CD4-positive, alpha-beta T cell treated with Interleukin-17A for 1 hour (primary cell): ENCODE results near the gene RNF151.
"Not testable (repeated sequence)": the region's sequence is repeated elsewhere in the genome, so short reads cannot be mapped to it uniquely, and the experiment has no call there.

ENCODE experiments used
- DNase-seq: peaks from one replicate; pipeline ENCODE4 v3.0.0-alpha.2; 2020

RNF151 gene

DNA sequence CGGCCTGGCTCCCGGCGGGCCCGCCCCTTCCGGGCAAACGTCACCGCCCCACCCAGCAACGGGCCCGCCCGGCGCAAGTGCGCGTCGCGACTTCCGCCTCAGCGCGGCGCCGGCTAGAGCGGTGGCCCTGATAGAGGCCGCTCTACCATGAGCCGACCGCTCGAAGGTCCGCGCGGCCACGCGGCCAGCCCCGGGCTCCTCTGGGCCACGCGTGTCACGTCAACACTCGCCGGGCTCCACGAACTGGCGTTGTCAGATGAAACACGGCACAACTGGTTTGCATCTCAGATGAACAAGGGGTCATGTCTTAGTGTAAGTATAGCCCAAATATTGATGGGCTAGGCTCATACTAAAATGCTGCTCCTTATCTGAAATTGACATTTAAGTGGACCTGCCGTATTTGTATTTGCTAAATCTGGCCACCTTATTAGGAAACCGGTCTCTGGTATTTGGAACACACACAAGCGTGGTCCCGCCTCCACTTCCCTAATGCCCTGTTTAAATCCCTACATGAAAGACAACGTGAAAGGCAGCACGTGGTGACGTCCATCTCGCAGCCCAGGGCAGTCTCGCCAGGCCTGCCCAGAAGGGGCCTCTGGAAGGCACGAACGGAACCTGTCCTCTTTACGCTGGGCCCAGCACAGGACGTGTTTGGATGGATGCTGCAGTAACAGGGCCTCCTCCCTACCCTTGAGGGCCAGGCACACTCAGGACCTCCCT is 43.3 kb downstream of the RNF151 start, which contains the start of gene ZNF598:
ZNF598 (minus strand) TSS at position 31 of the 720 bp plus-strand sequence.
- peak; percentile 81 for DNase-seq

DNA sequence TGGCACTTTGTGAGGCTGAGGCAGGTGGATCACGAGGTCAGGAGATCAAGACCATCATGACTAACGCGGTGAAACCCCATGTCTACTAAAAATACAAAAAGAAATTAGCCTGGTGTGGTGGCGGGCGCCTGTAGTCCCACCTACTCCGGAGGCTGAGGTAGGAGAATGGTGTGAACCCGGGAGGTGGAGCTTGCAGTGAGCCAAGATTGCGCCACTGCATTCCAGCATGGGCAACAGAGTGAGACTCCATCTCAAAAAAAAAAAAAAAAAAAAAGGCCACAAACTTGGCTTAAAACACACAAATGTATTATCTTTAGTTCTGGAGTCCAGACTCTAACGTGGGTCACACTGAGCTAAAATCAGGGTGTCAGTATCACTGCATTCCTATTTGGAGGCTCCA is 45.1 kb downstream of the RNF151 start:
- not testable (repeated sequence) for DNase-seq

DNA sequence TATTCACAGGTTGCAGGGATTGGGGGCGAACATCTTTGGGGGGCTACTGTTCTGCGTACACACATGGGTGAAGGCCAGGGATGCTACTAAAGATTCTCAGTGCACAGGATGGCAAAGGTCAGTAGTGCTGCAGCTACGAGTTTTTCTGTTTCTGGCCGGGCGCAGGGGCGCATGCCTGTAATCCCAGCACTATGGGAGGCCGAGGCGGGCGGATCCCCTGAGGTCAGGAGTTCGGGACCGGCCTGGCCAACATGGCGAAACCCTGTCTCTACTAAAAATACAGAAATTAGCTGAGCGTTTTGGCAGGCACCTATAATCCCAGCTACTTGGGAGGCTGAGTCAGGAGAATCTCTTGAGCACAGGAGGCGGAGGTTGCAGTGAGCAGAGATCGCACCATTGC is 46.9 kb downstream of the RNF151 start:
- DNase-seq, result no peak

DNA sequence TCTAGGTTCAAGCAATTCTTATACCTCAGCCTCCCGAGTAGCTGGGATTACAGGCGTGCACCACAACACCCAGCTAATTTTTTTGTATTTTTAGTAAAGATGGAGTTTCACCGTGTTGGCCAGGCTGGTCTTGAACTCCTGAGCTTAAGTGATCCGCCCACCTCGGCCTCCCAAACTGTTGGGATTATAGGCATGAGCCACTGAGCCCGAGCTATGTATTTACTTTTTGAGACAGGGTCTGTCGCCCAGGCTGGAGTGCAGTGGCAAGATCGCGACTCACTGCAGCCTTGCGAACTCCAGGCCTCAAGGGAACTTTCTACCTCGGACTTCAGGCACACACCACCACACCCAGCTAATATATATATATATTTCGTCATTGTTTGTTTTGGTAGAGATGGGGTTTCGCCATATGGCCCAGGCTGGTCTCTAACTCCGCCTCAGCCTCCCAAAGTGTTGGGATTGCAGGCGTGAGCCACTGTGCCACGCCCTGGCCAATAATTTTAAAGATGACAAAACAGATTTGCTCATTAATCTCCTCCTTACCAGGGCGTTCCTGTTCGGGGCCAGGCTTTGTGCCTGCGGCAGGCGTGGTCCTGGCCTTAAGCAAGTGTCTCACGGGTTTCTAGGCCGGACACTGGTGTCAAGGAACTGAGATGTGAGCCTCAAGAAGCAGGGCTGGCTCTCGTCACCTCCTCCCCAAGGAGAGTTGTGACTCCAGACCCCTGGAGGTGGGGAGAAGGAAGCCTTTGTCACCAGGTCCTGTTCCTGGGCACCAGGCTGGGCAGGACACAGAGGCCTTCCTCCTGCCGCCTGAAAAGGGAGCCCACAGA is 48.7 kb downstream of the RNF151 start:
- no peak for DNase-seq

DNA sequence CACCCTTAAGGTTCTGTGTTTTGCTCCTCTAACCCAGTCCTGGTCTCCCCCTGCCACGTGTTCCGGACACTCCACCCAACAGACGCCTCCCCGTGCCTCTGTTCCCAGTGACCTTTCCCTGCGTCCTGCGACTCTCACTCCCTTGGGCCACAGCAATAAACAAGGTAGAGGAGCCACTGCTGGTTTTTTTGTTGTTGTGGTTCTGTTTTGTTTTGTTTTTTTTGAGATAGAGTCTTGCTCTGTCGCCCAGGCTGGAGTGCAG is 49.2 kb downstream of the RNF151 start:
- DNase-seq, result no peak

GRCh38 chr16:2016407-2016922 is 49.8 kb downstream of the RNF151 start:
- peak; percentile 18 for DNase-seq
